ENCODE measurements around the gene ANO7.

DNA sequence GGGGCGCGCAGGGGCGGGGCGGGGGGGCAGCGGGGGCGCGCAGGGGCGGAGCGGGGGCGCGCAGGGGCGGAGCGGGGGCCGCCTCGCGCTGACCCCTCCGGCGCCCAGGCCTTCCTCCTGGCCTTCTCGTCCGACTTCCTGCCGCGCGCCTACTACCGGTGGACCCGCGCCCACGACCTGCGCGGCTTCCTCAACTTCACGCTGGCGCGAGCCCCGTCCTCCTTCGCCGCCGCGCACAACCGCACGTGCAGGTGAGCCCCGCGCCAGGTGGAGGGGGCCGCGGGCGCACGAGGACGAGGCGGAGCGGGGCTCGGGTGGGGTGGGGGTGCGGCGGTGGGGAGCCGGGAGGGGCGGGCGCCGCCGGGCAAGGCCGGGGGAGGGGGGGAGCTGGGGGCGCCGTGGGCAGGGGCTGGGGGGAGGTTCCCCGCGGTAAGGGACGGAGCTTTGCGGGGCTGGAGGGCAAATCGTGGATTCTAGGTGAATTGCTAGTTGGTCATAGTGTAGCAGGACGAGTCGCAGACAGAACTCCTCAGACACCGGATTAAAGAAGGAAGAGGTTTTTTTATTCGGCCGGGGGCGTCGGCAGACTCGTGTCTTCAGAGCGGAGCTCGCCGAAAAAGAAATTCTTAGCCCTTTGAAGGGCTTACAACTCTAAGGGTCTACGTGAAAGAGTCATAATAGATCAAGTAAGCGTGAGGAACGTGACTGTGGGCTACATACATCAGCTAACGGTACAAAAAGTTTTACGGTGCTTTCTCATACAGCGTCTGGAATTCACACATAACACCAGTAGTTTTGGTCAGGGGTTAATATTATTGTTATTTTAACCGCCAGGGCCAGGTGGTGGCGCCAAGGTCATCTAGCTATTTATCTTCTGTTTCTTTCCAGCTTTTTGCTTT is 29.9 kb downstream of the ANO7 start:
- TF ChIP-seq TAF1 (IDR thresholded peaks at IDR 0.05; ENCODE audit: borderline replicate concordance, insufficient read depth, low read length), result no peak
- 0 out of 2 replicates have a peak, but pooled peaks have one; percentile 25 for TF ChIP-seq POLR2AphosphoS5 (IDR thresholded peaks at IDR 0.05; ENCODE audit: low read depth, low read length)
- TF ChIP-seq REST (IDR thresholded peaks at IDR 0.05; ENCODE audit: insufficient read depth in 1 of 2, low read depth in 2 of 2, low read length in 2 of 2), result no peak
- TF ChIP-seq SIN3A (IDR thresholded peaks at IDR 0.05; ENCODE audit: borderline replicate concordance, insufficient read depth, low read length), result no peak
